SIG-M5 (cell line): ENCODE measurements around the gene SPRED3.
A peak's percentile ranks its signal among the peaks of the same experiment; 100 is the strongest.
"Not testable (repeated sequence)": the region's sequence is repeated elsewhere in the genome, so short reads cannot be mapped to it uniquely, and the experiment has no call there.

Experiments
- DNase-seq: peaks from one replicate; lab custom pipeline; 2025; lab: John Stamatoyannopoulos, UW

SPRED3 gene

GRCh38 chr19:38389957-38390924 lies 1.7 kb downstream of the SPRED3 start:
- no peak for DNase-seq

GRCh38 chr19:38391911-38392464 lies 3.5 kb downstream of the SPRED3 start:
- DNase-seq: no peak

- DNase-seq: no peak
Measured at GRCh38 chr19:38392707-38393308, 4.3 kb downstream of the SPRED3 start.

GRCh38 chr19:38394488-38394887 lies 6.0 kb downstream of the SPRED3 start:
- DNase-seq: no peak

GRCh38 chr19:38395381-38396114 lies 7.1 kb downstream of the SPRED3 start:
- no peak for DNase-seq

GRCh38 chr19:38399081-38399480 lies 10.6 kb downstream of the SPRED3 start:
- no peak for DNase-seq

- no peak for DNase-seq
Measured at GRCh38 chr19:38399537-38399936, 11.0 kb downstream of the SPRED3 start.

GRCh38 chr19:38400361-38400760 lies 11.9 kb downstream of the SPRED3 start:
- DNase-seq: no peak

GRCh38 chr19:38401148-38401547 lies 12.7 kb downstream of the SPRED3 start:
- DNase-seq: no peak

GRCh38 chr19:38402623-38402966 lies 14.1 kb downstream of the SPRED3 start:
- no peak for DNase-seq

GRCh38 chr19:38402967-38403674 lies 14.6 kb downstream of the SPRED3 start, which contains the start of gene FAM98C:
Gene FAM98C (plus strand): TSS chr19:38403093. CDS start chr19:38403154, 61 bp downstream.
- DNase-seq: peak; percentile 51

- no peak for DNase-seq
Measured at GRCh38 chr19:38404858-38405257, 16.4 kb downstream of the SPRED3 start.

- no peak for DNase-seq
Measured at GRCh38 chr19:38405276-38405675, 16.8 kb downstream of the SPRED3 start.

GRCh38 chr19:38409631-38410133 lies 21.2 kb downstream of the SPRED3 start:
- no peak for DNase-seq

- DNase-seq: not testable (repeated sequence)
Measured at GRCh38 chr19:38410407-38410806, 21.9 kb downstream of the SPRED3 start.

GRCh38 chr19:38411041-38411712 lies 22.7 kb downstream of the SPRED3 start:
- no peak for DNase-seq

GRCh38 chr19:38411898-38412297 lies 23.4 kb downstream of the SPRED3 start:
- not testable (repeated sequence) for DNase-seq

GRCh38 chr19:38412491-38412890 lies 24.0 kb downstream of the SPRED3 start:
- no peak for DNase-seq

- DNase-seq: no peak
Measured at GRCh38 chr19:38412961-38413360, 24.5 kb downstream of the SPRED3 start.

GRCh38 chr19:38413416-38413815 lies 24.9 kb downstream of the SPRED3 start:
- DNase-seq: no peak

GRCh38 chr19:38417146-38417543 lies 28.6 kb downstream of the SPRED3 start:
- no peak for DNase-seq
